ENCODE measurements around the gene COX5A. TPM values are rescaled to one million over a fixed set of nuclear protein-coding genes. Genes with fewer than 3 reads are reported as not detected.
A peak's percentile ranks its signal among the peaks of the same experiment; 100 is the strongest.

COX5A gene
- total RNA-seq, 3 donors from 2014 or later = 55.6 to 73.8 (median 58.3) TPM

- no peak for TF ChIP-seq POLR2A (IDR thresholded peaks at IDR 0.05)
- TF ChIP-seq POLR2AphosphoS5 (IDR thresholded peaks at IDR 0.05) = peak in 1 of 3 donors; percentile 21
- Histone ChIP-seq H3K4me3 (peak within 1 kb of the TSS; percentile 61 to 86 (median 70)), H3K9me3 (no peaks in the 10 kb centered on the region), H3K27ac (peak within 1 kb of the TSS; percentile 73 to 90), H3K4me1 (peaks cover 4 to 10% of the 10 kb centered on the region in 2 donors), H3K36me3 (no peaks in the 10 kb centered on the region), H3K27me3 (no peaks in the 10 kb centered on the region)
- intact Hi-C loops (cut with DNase I; ENCODE audit: low total_unique reads) = loop anchor here (10.0 kb wide), 1 partner anchor 182 kb away; no protein-coding TSS in a partner anchor
- DNase-seq (ENCODE audit: low spot score in 2 of 2) = peak; percentile 43 to 57
These were observed 19.0 kb upstream of the COX5A start, which contains the start of gene RPP25 for GRCh38 chr15:74956648-74957475. Gene RPP25 (minus strand): TSS chr15:74956772. CDS start chr15:74956583, 189 bp downstream.

DNA sequence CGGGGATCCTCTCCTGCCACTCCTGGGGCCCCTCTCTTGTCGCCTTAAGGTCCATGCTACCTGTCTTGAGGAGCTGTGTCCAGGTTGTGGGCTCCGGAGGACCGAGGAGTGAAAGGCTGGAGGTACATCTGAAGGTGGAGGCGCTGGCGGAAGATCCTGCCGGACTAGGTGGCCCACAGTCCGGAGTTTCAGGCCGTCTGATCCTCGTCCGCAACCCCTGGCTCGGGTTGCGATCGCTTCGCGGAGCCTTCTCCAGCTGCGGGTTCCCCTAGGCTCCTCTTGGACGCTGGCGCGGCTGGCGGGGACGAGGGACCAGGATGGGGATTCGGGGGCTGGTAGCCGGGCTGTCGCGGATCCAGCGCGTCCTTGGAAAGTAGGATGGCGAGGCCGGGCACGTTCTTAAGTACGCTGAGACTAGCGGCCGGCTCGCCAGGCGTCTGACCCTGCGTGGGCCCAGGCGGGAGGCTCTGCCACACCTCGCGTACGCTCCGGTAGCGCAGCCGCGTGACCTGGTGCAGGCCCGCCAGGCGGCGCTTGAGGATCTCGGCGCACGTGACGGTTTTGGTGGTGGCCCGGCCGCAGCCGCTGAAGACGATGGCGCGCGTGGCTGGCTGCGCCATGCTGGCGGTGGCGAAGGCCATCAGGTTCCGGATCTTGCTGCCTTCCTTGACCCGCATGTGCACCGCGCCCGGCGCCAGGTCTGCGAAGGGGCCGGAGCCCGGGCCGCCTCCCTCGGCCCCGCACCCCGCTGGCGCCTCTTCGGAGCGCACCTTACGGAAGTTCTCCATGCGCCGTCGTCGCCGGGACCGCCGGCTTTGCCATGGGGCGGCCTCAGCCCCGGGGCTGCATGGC, 18.1 kb upstream of the COX5A start:
- Histone ChIP-seq H3K4me1 (peaks cover 4 to 10% of the 10 kb centered on the region in 2 donors), H3K27ac (peak overlapping the region; percentile 73 to 90)
- intact Hi-C loops (cut with DNase I; ENCODE audit: low total_unique reads) = loop anchor here (10.0 kb wide), 1 partner anchor 181 kb away; no protein-coding TSS in a partner anchor

GRCh38 chr15:74955017-74955416, 17.1 kb upstream of the COX5A start:
- intact Hi-C loops (cut with DNase I; ENCODE audit: low total_unique reads) = loop anchor here (10.0 kb wide), 1 partner anchor 180 kb away; no protein-coding TSS in a partner anchor
- peaks cover 4 to 10% of the 10 kb centered on the region in 2 donors for H3K4me1 ChIP-seq
- H3K9me3 ChIP-seq = no peaks in the 10 kb centered on the region
- H3K27me3 ChIP-seq = no peaks in the 10 kb centered on the region
- no peak for DNase-seq (ENCODE audit: low spot score in 2 of 2)
- H3K4me3 ChIP-seq = peak overlapping the region in 2 of 3 donors; percentile 61 to 86
- peak overlapping the region in 1 of 2 donors; percentile 90 for H3K27ac ChIP-seq
- TF ChIP-seq CTCF (IDR thresholded peaks at IDR 0.05) = no peak
- TF ChIP-seq POLR2A (IDR thresholded peaks at IDR 0.05) = no peak
- no peak for TF ChIP-seq POLR2AphosphoS5 (IDR thresholded peaks at IDR 0.05)
- H3K36me3 ChIP-seq = no peaks in the 10 kb centered on the region

More for the DNA sequence above, 18.1 kb upstream of the COX5A start:
- peak in 1 of 3 donors; percentile 51 for TF ChIP-seq POLR2AphosphoS5 (IDR thresholded peaks at IDR 0.05)
- no peak for TF ChIP-seq POLR2A (IDR thresholded peaks at IDR 0.05)
- TF ChIP-seq CTCF (IDR thresholded peaks at IDR 0.05) = peak in 2 of 3 donors; percentile 29 to 33
- Histone ChIP-seq H3K9me3 (no peaks in the 10 kb centered on the region), H3K4me3 (peak overlapping the region; percentile 61 to 86 (median 70)), H3K36me3 (no peaks in the 10 kb centered on the region), H3K27me3 (no peaks in the 10 kb centered on the region)
- DNase-seq (ENCODE audit: low spot score in 2 of 2) = peak; percentile 35 to 68

DNA sequence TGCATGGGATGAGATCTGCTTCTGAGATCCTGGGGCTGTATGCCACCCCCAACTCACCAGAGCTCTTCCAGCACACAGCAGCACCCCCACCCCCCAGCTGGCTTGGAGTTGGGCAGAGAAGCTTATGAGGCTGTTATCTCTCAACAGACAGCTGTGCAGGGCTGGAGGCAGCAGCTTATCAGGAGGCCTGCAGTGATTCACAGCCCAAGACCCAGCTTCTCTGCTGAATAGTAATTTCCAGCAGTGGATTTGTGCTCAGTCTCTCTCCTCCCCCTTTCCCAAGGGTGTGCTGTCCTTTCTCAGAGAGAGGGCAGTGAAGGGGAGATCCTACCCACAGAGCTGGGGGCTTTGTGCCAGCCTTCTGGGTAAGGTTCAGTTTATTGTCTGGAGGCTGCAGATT, 16.6 kb upstream of the COX5A start:
- Histone ChIP-seq H3K4me3 (peak overlapping the region in 2 of 3 donors; percentile 61 to 86), H3K27me3 (no peaks in the 10 kb centered on the region), H3K4me1 (peaks cover 4 to 10% of the 10 kb centered on the region in 2 donors), H3K36me3 (no peaks in the 10 kb centered on the region), H3K9me3 (no peaks in the 10 kb centered on the region), H3K27ac (peak overlapping the region in 1 of 2 donors; percentile 19)
- TF ChIP-seq POLR2A (IDR thresholded peaks at IDR 0.05) (no peak), CTCF (IDR thresholded peaks at IDR 0.05) (no peak), POLR2AphosphoS5 (IDR thresholded peaks at IDR 0.05) (no peak)
- intact Hi-C loops (cut with DNase I; ENCODE audit: low total_unique reads) = loop anchor here (10.0 kb wide), 1 partner anchor 180 kb away; no protein-coding TSS in a partner anchor
- DNase-seq (ENCODE audit: low spot score in 2 of 2) = no peak

- no peak for DNase-seq (ENCODE audit: low spot score in 2 of 2)
- H3K27ac ChIP-seq = no peak overlapping the region
- no peak for TF ChIP-seq POLR2A (IDR thresholded peaks at IDR 0.05)
- TF ChIP-seq POLR2AphosphoS5 (IDR thresholded peaks at IDR 0.05) = no peak
- TF ChIP-seq CTCF (IDR thresholded peaks at IDR 0.05) = no peak
- no peak overlapping the region for H3K4me3 ChIP-seq
- H3K4me1 ChIP-seq = peaks cover 0 to 10% of the 10 kb centered on the region in 2 donors
- intact Hi-C loops (cut with DNase I; ENCODE audit: low total_unique reads) = loop anchor here (10.0 kb wide), 1 partner anchor 176 kb away; no protein-coding TSS in a partner anchor
- H3K36me3 ChIP-seq = no peaks in the 10 kb centered on the region
- no peaks in the 10 kb centered on the region for H3K27me3 ChIP-seq
- no peaks in the 10 kb centered on the region for H3K9me3 ChIP-seq
These were observed 13.1 kb upstream of the COX5A start for GRCh38 chr15:74951006-74951405.

Measured in breast epithelium (tissue), 4 donors.